ENCODE results near the gene SSTR3.
"Not testable (repeated sequence)": the region's sequence is repeated elsewhere in the genome, so short reads cannot be mapped to it uniquely, and the experiment has no call there.

SSTR3 gene

DNA sequence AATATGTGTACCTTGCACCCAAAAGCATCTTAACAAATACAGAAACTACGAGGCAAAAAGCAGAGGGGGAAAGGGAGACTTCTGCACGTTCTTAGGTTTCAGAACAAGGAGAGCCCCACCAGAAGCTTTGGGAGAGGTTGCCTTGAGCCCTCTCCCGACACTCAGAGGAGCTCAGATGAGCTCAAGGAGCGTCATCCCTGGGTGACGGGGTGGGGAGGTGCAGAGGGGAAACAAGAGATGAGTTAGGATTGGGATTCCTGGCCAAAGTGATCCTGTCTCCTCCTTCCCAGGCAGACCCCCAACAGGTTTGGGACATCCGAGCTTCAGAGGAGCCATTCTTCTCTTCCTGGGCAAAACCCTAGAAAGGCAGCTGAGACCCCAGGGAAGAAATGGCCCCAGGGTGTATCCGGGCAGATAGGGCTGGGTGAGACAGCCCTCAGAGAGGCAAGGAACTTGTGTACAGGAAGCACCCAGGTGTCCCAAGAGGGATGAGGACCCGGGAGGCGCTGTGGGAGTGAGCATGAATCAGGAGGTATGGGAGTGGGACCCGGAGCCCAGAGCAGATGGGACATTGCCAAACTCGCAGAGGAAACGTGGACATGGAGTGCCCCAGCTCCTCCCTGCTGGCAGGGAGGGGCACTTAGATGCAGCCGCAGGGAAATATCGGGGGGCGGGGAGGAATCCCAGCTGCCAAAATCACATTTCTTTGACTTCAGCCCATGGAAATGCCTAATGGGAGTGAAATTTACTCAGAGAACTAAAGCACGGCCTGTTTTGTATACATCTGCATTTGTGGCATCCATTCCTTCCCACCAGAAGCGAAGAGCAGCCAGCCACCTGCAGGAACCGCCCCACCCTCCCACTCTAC is 36.6 kb downstream of the SSTR3 start:
- DNase-seq (ENCODE audit: low spot score), result no peak
- TF ChIP-seq, protein P1, sequence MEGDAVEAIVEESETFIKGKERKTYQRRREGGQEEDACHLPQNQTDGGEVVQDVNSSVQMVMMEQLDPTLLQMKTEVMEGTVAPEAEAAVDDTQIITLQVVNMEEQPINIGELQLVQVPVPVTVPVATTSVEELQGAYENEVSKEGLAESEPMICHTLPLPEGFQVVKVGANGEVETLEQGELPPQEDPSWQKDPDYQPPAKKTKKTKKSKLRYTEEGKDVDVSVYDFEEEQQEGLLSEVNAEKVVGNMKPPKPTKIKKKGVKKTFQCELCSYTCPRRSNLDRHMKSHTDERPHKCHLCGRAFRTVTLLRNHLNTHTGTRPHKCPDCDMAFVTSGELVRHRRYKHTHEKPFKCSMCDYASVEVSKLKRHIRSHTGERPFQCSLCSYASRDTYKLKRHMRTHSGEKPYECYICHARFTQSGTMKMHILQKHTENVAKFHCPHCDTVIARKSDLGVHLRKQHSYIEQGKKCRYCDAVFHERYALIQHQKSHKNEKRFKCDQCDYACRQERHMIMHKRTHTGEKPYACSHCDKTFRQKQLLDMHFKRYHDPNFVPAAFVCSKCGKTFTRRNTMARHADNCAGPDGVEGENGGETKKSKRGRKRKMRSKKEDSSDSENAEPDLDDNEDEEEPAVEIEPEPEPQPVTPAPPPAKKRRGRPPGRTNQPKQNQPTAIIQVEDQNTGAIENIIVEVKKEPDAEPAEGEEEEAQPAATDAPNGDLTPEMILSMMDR (IDR thresholded peaks at IDR 0.05; ENCODE audit: extremely low read depth, missing control alignments), result no peak

DNA sequence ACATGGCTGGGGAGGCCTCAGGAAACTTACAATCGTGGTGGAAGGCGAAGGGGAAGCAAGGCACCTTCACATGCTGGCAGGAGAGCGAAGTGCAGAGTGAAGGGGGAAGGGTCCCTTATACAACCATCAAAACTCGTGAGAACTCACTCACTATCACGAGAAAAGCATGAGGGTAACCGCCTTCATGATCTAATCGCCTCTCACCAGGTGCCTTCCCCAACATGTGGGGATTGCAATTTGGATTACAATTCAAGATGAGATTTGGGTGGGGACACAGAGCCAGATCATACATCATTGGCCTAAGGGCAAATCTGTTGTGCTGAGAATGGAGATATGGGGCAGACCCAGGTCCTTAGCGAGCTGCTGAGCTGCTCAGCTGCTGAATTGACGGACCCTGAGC is 37.3 kb downstream of the SSTR3 start:
- no peak for DNase-seq (ENCODE audit: low spot score)
- TF ChIP-seq, protein P1 (IDR thresholded peaks at IDR 0.05; ENCODE audit: extremely low read depth, missing control alignments), result no peak

DNA sequence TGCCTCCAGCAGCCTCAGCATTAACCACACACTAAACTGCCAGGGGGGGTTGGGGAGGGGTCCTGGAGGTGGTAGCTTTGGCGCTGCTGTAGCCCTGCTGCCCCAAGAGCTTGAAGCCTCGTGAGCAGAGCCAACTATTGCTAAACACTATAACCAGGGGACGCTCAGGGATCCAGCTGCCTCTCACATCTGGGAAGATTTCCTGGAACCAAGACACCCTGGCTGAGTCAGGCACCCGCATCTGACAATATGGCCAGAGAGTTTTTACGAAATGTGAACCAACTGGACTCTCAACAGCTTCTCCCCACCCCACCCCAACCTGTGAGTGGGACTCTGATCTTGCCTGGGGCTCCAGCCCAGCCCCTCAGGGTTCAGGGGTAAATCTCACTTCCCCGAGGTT is 38.6 kb downstream of the SSTR3 start:
- TF ChIP-seq, protein P1 (IDR thresholded peaks at IDR 0.05; ENCODE audit: extremely low read depth, missing control alignments), result no peak
- no peak for DNase-seq (ENCODE audit: low spot score)

DNA sequence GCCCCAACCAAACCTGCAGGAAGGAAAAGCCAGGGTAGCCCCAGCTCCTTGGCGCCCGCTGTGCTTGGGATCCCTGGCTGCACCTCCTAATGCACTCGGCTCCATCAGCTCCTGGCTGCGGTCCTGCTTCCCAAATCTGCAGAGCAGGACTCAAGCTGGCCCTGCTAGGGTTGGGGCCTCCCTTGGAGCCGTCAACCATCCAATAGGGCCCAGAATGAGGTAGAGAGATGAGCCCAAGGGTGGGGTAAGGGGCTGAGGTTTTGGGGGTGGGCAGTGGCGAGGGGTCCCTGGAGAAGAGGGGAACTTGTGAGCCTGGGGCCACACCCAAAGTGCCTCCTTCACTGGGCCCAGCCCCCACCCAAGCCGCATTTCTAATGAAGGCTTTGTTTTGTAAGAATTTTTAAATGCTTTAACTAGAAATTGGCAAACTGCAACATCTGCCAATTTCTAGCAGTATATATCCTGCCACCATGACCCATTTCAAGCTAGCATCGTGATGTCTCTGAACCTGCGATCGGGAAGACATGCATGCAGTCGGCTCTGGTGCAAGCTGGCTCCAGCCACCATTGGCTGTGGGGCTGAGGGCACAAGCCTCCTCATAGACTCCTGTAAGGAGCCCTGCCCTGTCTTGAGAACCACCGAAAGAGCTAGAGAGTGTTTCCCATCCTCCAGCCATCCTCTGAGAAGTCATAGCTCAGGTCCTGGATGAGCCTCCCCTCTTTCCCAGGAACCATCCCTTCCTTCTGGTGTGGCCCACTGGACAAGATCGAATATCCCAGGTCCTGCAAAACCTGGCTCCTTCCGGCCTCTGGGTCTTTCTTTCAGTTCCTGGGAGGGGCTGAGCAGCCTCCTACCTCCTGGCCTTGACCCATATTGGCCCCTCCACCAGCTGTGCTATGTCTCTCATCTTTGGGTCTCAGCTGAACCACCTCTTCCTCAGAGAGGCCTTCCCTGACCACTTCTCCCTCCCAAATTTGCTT is 39.7 kb downstream of the SSTR3 start:
- TF ChIP-seq, protein P1 (IDR thresholded peaks at IDR 0.05; ENCODE audit: extremely low read depth, missing control alignments), result no peak
- DNase-seq (ENCODE audit: low spot score), result no peak

DNA sequence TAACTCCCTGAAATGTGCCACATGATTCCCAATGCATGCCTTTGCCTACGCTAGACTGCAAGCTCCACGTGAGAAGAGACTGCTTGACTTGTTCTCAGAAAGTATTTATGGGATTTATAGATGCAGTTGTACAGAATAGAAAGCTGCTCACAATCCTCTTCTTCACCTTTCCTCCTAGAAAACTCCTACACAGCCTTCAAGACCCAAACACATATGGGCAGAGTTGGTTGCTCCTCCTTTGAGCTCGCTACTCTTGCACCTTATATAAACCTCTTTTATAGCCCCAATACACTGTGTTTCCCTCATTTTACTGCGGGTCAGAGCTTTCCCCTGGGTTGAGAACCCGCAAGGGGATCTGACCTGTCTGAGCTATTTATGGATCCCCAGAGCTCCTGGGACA is 40.6 kb downstream of the SSTR3 start:
- TF ChIP-seq, protein P1 (IDR thresholded peaks at IDR 0.05; ENCODE audit: extremely low read depth, missing control alignments), result no peak
- no peak for DNase-seq (ENCODE audit: low spot score)

DNA sequence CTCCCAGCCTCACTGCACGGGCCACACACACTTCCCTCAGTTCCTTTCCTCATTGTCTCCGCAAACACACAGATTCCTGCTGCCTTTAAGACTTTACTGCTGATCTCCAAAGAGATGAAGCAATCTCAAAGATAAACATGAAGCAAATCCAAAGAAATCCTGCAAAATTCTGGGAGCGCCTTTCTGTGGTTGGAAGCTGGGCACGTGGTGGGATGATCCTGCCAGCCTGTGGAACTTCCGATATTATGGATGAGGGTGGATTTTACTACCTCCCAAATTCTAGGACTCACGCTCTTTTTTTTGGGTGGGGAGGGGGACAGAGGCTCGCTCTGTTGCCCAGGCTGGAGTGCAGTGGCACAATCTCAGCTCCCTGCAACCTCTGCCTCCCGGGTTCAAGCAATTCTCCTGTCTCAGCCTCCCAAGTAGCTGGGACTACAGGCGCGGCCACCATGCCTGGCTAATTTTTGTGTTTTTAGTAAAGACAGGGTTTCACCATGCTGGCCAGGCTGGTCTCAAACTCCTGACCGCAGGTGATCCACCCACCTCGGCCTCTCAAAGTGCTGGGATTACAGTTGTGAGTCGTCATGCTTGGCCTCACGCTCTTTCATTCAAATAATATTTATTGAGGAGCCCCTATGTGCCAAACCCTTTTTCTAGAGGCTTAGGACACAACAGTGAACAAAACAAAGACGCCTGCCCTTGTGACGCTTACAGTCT is 41.4 kb downstream of the SSTR3 start:
- DNase-seq (ENCODE audit: low spot score), result not testable (repeated sequence)

DNA sequence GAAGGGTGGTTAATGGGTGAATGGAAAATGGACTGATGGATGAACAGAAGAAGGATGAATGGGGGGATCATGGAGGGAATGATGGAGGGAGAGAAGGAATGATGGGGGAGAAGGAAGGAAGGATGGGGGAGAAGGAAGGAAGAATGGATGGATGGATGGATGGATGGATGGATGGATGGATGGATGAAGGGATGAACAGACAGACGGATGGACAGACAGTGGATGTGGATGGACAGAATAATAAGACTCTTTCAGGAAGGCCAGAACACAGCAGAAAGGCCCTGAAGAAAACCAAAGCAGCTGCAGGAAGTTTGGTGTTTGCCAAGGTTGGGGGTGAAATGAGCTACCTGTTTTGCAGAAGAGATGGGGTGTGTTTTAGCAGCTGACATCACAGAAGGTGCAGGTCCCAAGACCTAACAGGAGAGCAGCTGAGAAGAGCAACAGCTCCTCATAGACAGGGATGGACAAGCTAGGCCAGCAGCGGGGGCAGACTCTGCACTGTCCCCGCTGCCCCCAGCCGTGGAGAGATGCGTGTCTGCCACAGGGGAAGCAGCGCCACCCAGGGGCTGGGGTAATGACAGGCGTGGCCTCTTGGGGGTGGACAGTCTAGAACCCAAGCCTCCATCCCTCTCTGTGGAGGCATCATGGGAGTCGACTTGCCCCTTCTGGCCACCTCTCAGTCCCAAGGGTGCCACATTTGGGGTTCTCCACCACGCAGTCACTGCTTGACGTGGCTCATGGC is 42.2 kb downstream of the SSTR3 start:
- TF ChIP-seq, protein P1 (IDR thresholded peaks at IDR 0.05; ENCODE audit: extremely low read depth, missing control alignments), result no peak
- no peak for DNase-seq (ENCODE audit: low spot score)
